Prostate gland (tissue), 2 donors: ENCODE results near the gene GALNT2.

Source experiments
- POLR2A ChIP-seq: fragments of 450-650 bp; IDR thresholded peaks from one replicate; pipeline ENCODE4 v1.6.1; 2016; ENCODE audit warnings: antibody characterized with exemption, mild to moderate bottlenecking
- TF ChIP-seq, protein P1 (sequence below), 4 experiments: fragments of 200-600 bp in 2 of 4; fragments of 450-650 bp in 2 of 4; sonication (generic) in 2 of 4; IDR thresholded peaks; 1 replicate in 3 of 4; 2 replicates in 1 of 4; pipeline ENCODE4 v1.5.1; 2016 to 2019; ENCODE audit warnings: antibody characterized with exemption in 4 of 4, mild to moderate bottlenecking in 2 of 4, moderate library complexity in 2 of 4

DNA sequence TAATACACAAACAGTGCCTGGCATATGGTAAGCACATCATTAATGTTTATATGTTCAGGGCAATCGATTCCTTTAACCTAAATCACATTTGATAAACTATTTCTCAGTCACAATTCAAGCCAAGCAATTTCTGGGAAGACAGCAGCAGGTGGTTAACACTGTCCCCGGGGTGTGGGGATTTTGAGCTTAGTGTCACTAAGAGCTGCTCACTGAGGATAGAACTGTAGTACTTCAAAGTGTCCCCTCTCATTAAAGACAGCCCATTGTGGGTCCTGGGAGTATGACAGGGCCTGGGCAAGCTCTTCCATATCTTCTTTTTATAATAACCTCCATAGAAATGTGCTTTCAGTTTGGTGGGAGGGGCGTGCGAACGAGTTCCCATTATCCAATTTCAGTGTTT lies 8.4 kb upstream of the GALNT2 start:
- TF ChIP-seq, protein P1, sequence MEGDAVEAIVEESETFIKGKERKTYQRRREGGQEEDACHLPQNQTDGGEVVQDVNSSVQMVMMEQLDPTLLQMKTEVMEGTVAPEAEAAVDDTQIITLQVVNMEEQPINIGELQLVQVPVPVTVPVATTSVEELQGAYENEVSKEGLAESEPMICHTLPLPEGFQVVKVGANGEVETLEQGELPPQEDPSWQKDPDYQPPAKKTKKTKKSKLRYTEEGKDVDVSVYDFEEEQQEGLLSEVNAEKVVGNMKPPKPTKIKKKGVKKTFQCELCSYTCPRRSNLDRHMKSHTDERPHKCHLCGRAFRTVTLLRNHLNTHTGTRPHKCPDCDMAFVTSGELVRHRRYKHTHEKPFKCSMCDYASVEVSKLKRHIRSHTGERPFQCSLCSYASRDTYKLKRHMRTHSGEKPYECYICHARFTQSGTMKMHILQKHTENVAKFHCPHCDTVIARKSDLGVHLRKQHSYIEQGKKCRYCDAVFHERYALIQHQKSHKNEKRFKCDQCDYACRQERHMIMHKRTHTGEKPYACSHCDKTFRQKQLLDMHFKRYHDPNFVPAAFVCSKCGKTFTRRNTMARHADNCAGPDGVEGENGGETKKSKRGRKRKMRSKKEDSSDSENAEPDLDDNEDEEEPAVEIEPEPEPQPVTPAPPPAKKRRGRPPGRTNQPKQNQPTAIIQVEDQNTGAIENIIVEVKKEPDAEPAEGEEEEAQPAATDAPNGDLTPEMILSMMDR (IDR thresholded peaks at IDR 0.05), result no peak
- TF ChIP-seq POLR2A, result no peak
